ENCODE results near the gene CELSR3. TPM values are rescaled to one million over a fixed set of nuclear protein-coding genes. Genes with fewer than 3 reads are reported as not detected.

The CELSR3 gene
- total RNA-seq, 4 donors from 2014 or later: 0.33 to 0.75 (median 0.48) TPM

GRCh38 chr3:48685603-48686511, 23.2 kb upstream of the CELSR3 start, which contains the start of gene NCKIPSD:
Gene NCKIPSD, minus strand, starts transcription at chr3:48685915. Its CDS starts 108 bp downstream, at chr3:48685807.
- TF ChIP-seq CTCF (IDR thresholded peaks at IDR 0.05; ENCODE audit: low read depth): no peak

GRCh38 chr3:48685293-48685602, 22.6 kb upstream of the CELSR3 start:
- TF ChIP-seq CTCF (IDR thresholded peaks at IDR 0.05; ENCODE audit: low read depth): no peak

GRCh38 chr3:48684480-48685143, 21.9 kb upstream of the CELSR3 start:
- TF ChIP-seq CTCF (IDR thresholded peaks at IDR 0.05; ENCODE audit: low read depth): no peak

- no peak for TF ChIP-seq CTCF (IDR thresholded peaks at IDR 0.05; ENCODE audit: low read depth)
These were observed 21.3 kb upstream of the CELSR3 start for GRCh38 chr3:48684054-48684349.

- TF ChIP-seq CTCF (IDR thresholded peaks at IDR 0.05; ENCODE audit: low read depth): no peak
These were observed 20.1 kb upstream of the CELSR3 start for GRCh38 chr3:48682786-48683185.

- TF ChIP-seq CTCF (IDR thresholded peaks at IDR 0.05; ENCODE audit: low read depth): no peak
These were observed 19.4 kb upstream of the CELSR3 start for GRCh38 chr3:48681974-48682610.

GRCh38 chr3:48681541-48681880, 18.8 kb upstream of the CELSR3 start:
- TF ChIP-seq CTCF (IDR thresholded peaks at IDR 0.05; ENCODE audit: low read depth): no peak

Data from subcutaneous adipose tissue (tissue), 4 donors.